GM19023 (cell line): Measurements from ENCODE around the gene RBBP8.
"Not testable (repeated sequence)": the region's sequence is repeated elsewhere in the genome, so short reads cannot be mapped to it uniquely, and the experiment has no call there.

Experiments
- ATAC-seq: cut with Tn5 transposase; IDR thresholded peaks from one replicate; pipeline ENCODE4 v1.9.1; 2021; ENCODE audit warnings: mild to moderate bottlenecking, moderate library complexity; ENCODE audit not compliant: unreplicated experiment

The RBBP8 gene

DNA sequence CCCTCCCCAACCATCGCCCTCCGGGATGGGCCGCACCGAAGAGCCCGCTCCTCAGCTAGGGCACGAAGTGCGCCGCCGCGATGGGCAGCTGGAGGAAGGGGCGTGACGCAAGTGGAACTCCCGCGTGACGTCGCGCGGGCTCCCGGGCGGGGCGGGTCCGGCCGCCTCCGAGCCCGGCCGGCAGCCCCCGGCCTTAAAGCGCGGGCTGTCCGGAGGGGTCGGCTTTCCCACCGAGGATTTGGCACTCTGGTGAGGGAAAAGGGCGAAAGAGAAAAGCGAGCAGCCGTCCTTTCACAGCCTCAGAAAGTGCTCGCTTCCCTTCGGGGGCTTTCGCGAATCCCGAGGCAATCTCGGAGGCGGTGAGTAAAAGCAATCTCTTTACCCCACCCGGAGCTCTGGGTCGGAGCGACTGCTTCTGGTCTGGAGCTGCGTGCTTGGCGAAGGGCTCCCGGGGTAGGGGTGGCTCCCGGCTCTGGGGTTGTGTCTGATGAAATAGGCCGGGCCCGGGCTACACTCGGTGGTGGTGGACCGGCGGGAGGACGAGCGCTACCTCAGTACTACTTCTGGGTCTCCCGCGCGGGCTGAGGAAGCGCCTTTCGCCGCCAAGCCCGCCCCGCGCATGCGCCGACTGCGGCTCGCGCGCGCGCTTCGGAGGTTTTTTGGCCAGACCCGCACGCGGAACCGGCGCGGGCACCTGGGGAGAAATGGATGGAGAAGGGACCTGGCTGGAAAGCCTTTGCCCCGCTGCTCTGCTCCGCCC lies at the start of gene RBBP8:
TSS of gene RBBP8 (plus strand) at position 123 of the 760 bp plus-strand sequence. CDS start 3,524 bp downstream, outside the sequence.
- peak; percentile 81 for ATAC-seq

DNA sequence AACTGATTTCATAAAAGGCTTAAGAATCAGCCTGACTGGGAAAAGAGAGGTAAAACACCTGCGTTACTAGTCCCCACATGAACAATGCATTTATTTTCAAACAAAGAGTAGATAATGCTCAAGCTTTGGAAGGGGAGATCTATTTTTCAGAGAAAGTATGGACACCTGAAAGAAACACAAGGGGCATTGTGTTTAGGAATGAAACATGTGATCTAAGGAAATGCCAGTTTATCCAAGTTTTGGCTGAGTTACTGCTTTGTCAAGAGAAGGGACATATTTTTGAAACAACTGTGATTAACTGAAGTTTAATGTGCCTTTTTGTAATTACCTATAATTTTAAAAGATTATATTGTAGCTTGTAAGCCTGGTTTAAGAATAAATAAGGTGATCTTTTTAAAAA lies 49.3 kb upstream of the RBBP8 start:
- ATAC-seq = no peak

DNA sequence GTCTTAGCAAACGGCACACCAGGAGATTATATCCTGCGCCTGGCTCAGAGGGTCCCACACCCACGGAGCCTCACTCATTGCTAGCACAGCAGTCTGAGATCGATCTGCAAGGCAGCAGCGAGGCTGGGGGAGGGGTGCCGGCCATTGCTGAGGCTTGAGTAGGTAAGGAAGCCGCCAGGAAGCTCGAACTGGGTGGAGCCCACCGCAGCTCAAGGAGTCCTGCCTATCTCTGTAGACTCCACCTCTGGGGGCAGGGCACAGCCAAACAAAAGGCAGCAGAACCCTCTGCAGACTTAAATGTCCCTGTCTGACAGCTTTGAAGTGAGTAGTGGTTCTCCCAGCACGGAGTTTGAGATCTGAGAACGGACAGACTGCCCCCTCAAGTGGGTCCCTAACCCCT lies 47.4 kb upstream of the RBBP8 start:
- ATAC-seq = not testable (repeated sequence)

DNA sequence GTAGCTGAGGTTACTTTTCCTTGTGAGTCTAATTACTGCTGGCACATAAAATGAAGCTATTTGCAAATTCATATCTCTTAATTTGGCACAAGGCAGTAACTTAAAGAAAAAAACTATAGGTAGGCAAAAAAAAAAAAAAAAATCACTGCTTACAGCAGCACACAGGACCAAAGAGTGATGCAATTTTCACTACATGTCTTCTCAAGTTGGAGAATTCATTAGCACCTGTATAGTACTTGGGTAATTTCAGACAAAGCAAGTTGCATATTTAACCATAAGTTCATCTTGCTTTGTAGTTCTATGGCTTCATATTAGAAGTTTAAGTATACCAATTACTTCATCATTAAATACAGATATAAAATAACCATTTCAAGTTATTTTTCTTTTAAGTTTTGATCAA lies 33.7 kb upstream of the RBBP8 start:
- no peak for ATAC-seq

DNA sequence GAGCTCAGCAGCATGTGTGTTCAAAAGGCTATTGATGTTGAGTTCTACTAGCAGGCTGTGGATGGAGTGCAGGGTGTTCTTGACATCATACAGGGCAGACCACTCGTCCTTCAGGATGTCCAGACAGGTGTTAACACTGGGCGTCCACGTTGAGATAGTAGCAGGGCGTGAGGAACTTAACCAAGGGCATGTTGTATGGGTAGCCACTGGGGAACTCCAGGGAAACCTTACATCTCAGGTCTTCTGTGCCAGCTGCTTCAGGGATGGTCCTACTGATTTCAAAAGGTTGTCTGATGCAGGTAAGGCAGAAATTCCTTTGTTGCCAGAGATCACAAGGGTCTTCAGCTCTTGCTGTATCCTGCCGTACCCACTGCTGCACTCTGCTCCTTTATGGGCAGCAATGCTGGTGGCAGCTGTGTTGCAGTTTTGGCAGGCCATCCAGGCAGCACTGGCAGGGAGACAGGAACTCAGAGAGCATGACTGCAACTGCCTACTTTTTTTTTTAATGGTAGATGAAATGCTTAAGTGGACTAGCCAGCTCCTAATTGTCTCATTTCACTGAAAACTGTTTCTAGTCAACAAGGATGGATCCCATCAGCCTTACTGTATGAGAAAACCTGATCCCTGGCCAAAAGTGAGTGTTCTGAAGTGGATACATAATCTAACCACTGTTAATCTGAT lies 32.4 kb upstream of the RBBP8 start:
- ATAC-seq = no peak

DNA sequence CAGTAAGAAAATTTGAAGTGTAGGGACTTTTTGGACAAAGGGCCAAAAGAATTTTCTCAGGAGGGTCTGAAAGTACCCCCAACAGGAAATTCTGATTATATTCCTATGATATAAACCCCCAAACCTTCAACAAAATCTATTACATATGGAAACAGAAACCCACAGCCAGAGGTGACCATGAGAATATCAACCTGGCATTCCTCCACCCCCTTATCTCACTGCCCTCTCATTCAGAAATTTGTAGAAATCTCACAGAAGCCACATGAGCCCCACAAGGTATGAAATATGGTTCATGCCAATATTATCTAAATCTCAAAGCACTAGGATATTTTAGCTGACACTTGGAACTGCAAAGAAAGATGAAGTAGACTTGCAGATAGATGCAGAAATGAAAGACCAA lies 31.0 kb upstream of the RBBP8 start:
- no peak for ATAC-seq

DNA sequence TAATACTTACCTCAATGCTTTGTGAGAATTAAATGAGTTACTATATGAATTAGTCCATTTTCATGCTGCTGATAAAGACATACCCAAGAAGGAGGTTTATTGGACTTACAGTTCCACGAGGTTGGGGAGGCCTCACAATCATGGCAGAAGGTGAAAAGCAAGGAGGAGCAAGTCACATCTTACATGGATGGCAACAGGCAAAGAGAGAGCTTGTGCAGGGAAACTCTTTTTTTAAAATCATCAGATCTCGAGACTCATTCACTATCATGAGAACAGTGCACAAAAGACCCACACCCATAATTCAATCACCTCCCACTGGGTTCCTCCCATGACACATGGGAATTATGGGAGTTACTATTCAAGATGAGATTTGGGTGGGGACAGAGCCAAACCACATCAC lies 29.9 kb upstream of the RBBP8 start:
- not testable (repeated sequence) for ATAC-seq

DNA sequence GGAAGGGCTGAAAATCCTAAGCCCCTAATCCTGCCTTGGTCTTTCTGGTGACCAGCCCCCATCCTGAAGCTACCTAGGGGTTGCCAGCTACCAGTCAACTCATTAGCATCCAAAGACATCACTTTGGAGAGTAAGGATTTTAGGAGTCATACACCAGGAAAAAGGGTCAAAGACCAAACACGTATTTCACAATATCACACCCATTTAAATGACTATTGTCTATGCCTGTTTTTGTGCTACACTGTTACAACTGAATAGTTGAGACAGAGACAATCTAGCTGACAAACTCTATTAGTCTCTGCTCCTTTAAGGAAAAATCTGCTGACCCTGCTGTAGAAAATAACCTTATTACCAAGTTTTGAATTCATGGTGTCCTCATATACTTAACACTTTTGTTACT lies 21.0 kb upstream of the RBBP8 start:
- no peak for ATAC-seq

DNA sequence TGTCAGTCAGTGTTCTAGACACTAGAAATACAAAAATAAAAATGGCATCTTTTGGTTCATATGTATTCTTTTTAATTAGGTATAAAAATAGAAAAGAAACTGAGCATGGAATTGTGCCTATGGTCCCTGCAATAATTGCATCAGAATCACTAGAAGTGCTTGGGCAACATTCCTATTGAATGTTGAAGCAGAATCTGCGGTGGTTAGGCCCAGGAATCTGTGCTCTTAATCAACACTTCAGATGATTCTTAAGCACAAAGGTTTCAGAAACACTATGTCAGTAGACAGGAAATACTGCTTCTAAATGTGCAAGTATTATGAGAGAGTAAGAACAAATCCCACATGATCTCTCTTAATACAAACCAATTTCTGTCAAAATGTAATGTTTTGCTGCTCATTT lies 20.3 kb upstream of the RBBP8 start:
- no peak for ATAC-seq

DNA sequence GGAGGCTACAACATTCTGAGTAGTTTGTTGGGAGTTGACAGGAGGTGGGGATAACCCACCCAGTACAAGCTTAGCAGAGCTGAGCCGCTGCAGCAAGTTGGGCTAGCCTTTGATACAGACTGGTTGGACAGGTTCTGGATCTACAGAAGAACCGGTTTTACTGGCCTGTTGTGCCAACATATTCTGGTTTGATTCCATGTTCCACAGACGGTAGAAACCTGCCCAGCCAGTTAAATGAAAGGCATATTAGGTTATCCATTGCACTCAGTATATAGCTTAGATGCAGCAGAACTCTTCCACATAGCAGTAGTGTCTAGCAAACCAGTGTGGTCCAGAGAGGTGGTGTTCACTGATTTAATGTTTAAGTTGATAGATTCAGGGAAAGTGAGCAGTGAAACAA lies 19.3 kb upstream of the RBBP8 start:
- no peak for ATAC-seq

DNA sequence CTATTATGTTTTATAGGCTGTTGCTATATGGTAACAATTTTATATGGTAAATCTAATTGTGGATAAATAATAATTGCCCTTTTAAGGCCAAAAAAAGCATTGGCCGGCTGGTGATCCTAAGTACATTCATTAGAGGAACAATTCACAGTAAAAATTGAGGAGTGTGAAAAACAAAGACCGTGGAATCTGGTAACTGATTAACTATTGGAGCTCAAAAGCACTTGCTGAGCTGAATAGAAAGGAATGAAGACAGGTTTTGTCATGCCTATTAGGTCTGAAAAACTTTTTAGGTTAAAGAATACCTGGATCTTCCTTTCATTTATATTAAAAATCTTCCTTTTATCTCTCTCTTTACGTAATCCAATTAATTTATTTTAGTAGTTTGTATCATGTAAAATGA lies 18.5 kb upstream of the RBBP8 start:
- no peak for ATAC-seq

DNA sequence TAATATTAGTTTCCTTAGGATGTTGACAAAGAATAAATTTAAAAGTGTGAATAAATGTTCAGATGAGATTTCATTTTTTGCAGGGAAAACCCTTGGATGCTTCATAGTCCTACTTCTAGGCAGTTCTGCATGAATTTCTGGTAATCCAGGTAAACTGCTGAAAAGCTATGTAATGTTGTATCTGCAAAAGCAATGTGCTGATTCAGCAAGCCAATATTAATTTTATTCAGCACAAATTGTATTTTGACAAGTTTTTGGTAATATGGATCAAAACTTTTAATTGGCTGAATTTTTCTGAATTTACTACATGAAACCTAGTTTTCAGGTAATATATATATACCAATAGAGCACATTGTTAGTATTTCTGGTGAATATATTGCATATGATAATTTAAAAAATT lies 17.8 kb upstream of the RBBP8 start:
- no peak for ATAC-seq

DNA sequence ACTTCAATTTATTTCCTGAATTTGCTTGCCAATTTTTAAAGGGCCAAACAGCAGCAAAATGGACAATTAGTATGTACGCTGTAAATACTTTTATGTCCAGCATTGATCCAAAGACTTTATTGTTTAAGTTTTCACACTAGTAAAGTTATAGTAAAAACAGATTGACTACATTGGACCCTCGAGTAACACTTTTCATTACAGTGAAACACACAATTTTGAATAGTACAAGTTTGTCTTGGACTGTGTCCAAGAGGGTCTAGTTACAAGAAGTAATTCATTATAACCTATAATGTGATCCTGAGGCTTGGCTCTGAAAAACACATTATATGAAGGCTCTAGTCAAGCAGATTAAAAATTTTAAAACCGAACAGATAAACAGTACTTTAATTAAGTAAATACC lies 11.4 kb upstream of the RBBP8 start:
- no peak for ATAC-seq

DNA sequence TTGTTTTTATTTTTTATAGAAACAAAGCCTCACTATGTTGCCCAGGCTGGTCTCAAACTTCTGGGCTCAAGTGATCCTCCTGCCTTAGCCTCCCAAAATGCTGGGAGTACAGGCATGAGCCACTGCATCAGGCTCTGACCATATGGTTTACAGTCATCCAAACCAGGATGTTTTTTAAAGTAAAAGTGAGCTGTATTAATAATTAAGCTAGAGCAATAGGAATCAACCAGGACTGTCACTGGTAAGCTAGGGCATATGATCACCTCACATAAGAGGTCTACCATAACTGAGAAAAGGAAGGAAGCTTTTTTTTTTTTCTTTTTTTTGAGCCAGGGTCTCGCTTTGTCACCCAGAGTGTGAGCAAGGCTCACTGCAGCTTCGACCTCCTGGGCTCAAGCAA lies 8.5 kb upstream of the RBBP8 start:
- no peak for ATAC-seq

DNA sequence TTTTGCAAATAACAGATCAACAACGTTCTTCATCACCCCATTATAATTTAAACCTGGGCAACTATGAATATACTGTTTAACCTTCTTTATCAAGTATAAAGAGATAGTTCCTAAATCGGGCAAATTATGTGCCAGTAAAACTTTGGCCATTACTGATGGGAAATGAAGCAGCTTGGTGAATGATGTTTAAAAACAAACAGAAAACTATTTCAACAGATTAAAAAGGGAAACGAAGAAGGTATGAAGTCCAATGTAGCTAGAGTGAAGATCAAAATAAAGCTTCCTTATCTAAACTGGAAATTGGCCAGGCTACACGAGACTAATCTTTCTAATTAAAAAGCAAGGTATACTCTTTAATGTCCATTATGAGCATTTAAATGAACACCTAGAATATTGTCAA lies 6.7 kb upstream of the RBBP8 start:
- no peak for ATAC-seq

DNA sequence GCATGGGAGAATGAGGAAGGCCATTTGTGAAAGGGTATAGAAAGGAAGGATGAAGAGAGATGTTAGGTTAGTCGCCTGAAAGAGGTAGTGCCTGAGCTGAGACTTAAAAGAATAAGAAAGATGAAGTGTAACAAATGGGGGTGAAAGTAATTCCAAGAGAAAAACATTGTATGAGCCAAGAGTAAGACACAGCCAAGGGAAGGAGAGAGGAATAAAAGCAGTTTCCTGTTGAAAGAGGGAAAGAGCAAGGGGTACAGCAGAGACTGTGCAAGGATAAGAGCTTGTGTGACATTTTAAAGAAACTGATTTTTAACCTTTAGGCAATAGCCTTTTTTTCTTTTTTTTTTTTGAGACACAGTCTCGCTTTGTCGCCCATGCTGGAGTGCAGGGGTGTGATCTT lies 4.8 kb upstream of the RBBP8 start:
- ATAC-seq = no peak

DNA sequence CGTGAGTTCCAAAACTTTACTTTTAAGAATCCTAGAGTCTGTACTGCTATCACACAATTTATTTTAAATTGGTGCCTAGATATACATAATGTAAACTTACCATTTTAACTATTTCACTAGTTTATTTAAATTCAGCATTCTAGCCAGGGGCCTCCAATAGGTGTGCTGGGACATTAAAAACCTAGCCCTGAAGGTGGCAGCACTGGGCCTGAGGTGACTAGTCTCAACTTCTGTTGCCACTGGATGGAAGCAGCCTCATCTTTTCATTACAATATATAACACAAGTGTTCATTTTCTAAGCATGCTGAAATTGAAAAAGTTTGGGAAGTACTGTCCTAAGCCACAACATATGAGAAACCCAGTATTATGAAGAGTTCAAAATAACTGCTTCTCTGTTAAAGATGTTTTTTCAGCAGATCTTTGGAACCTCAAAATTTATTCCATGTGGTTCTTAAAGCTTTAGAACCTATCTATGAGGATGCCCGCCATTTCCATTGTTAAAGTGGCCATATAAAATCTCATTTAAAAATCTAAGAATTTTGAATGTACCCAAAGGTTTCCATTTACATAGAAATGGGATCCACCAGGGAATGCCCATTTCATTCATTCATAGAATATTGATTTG lies 2.9 kb upstream of the RBBP8 start:
- peak; percentile 31 for ATAC-seq

DNA sequence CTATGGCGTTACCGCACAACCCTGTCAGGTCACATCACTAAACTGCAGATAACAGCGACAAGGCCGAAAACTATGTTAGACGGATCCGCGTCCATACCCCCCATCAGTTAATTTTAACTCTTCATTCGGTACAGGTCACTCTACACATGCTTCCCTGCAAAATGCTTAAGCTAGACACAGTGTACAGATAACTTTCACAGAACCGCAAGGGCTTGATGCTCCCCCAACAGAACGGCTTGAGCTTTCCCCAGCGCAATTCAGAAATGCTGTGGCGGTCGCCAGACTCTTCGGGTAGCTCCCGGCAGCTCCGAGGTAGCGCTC lies 283 bp upstream of the RBBP8 start:
- ATAC-seq = peak; percentile 33

DNA sequence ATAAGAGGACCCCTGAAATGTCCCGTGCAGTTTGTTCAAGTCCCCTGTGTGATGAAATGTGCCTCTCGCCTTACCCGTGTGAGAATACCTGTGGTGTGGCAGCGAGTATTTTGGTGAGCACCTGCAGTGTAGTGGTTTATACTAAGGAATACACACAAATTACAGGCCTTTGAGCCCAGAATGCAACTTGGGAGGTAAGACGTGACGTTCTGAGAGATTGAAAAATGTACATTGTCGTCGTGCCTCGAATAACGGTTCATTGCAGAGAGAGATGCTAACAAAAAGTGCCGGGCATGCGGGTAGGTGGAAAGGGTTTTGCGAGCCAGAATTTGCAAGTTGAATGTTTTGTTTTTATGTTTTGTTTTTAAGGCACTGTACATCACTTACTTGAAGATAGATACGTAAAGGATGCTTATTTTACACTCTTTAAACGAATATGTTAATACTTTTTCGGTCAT lies 867 bp downstream of the RBBP8 start:
- peak; percentile 19 for ATAC-seq

DNA sequence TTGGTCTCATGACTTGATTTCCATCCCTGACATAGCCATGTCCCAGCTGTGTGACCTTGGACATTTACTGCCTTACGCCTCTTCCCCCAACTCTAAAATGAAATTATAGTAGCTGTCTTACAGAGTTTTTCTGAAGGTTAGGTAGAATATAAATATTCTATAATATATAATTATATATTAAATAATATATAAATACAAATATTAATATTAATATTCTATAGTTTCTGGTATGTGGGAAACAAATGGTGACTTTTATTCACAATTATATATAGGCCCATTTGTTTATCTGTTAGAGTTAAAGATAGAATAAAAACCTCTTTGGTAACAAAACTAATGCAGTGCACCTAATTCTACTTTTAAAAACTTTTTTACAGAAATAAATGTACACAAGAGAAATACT lies 1.7 kb downstream of the RBBP8 start:
- no peak for ATAC-seq

DNA sequence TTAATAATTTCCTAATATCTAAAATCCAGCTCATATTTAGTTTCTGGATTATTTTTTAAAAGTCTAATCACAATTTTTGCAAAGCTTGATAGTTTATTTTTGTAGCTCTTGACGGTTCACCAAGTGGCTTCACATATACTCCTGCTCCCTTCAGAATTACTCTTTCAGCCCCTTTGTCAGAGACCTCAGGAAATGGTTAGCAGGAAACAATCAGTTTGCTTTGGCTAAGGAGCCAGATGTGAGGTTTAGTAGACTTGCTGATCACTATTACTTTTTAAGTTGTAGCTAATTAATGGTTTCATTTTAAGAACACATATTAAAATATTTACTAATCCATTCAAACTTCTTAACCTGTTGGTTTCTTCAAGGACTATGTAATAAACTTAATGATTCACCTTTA lies 2.3 kb downstream of the RBBP8 start:
- ATAC-seq = no peak

DNA sequence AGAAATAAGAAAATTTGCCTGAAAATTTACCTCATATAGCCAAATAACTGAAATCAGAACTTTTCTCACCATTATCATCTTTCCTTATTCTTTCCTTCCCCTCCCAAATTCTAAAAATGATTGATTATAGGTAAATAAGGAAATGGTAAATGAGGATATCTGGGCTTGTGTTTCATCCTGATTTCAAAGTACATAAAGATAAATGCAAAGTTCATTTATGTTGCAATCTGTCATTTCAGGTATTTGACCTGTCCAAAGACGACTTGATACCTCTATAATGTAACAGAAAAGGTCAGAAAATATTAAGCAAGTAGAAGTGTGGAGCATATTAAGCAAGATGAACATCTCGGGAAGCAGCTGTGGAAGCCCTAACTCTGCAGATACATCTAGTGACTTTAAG lies 3.4 kb downstream of the RBBP8 start:
- no peak for ATAC-seq
